GM12878 (cell line): ENCODE measurements around the gene LARP4B. TPM values are rescaled to one million over a fixed set of nuclear protein-coding genes. Genes with fewer than 3 reads are reported as not detected.

ENCODE experiments used
- ATAC-seq: fragments of 200-7000 bp; cut with Tn5 transposase; 3 replicates; pipeline ENCODE4 v1.9.1; 2020; ENCODE audit warnings: mild to moderate bottlenecking, moderate library complexity
- BruUV-seq: library from RNA; stranded (reverse); fragments of 400-500 nt; replicated peaks from 2 replicates; lab custom pipeline; 2021; lab: Mats Ljungman, UMichigan
- CTCF ChIA-PET: fragments of 300-600 bp; sonication (Branson Sonifier 250); formaldehyde crosslinking; extraction: SDS; loops from one replicate; lab custom pipeline; 2021; ENCODE audit warnings: inconsistent platforms; lab: Yijun Ruan, JAX
- POLR2A ChIA-PET: fragments of 350-600 bp; formaldehyde crosslinking; extraction: SDS; loops from one replicate; lab custom pipeline; 2021; ENCODE audit warnings: inconsistent platforms; lab: Charles Lee
- RAD21 ChIA-PET: fragments of 300-600 bp; sonication (Branson Sonifier 250); formaldehyde crosslinking; loops from one replicate; lab custom pipeline; 2023; ENCODE audit warnings: antibody characterized with exemption; ENCODE audit not compliant: unreplicated experiment; lab: Charles Lee
- SMC1A ChIA-PET: fragments of 300-600 bp; sonication (Branson Sonifier 250); formaldehyde crosslinking; loops from one replicate; lab custom pipeline; 2023; ENCODE audit not compliant: unreplicated experiment, uncharacterized antibody; lab: Charles Lee
- DNase-seq: peaks from one replicate; pipeline ENCODE4 v3.0.0-alpha.2; 2011; ENCODE audit warnings: low read depth, low spot score
- FAIRE-seq: peaks from 3 replicates; lab custom pipeline; 2011; peaks lifted over from hg19 to GRCh38; lab: Jason Lieb, UNC
- H2AFZ ChIP-seq: 2 replicates; pipeline ENCODE4 v1.6.0; 2011; ENCODE audit warnings: low read depth, low read length, control low read depth; ENCODE audit not compliant: control insufficient read depth
- H3K27ac ChIP-seq: 2 replicates; pipeline ENCODE4 v1.5.1; 2011; ENCODE audit warnings: control low read depth; ENCODE audit not compliant: control insufficient read depth, insufficient read depth
- H3K27me3 ChIP-seq, 2 experiments: replicated peaks in 1 of 2; 2 replicates each; pipeline versions ENCODE4 v1.6.0 to v1.6.1; 2011; ENCODE audit warnings: low read length in 1 of 2; ENCODE audit not compliant: control insufficient read depth in 2 of 2, insufficient read depth in 2 of 2
- H3K36me3 ChIP-seq, 2 experiments: 2 replicates each; pipeline ENCODE4 v1.5.1; 2011; ENCODE audit warnings: low read length in 1 of 2; ENCODE audit not compliant: control insufficient read depth in 2 of 2, insufficient read depth in 2 of 2
- H3K4me1 ChIP-seq: 2 replicates; pipeline ENCODE4 v1.6.1; 2011; ENCODE audit warnings: mild to moderate bottlenecking, low read length, moderate library complexity, mixed read lengths; ENCODE audit not compliant: control insufficient read depth, insufficient read depth
- H3K4me2 ChIP-seq: 2 replicates; pipeline ENCODE4 v1.6.0; 2011; ENCODE audit warnings: control low read depth; ENCODE audit not compliant: control insufficient read depth, insufficient read depth
- H3K4me3 ChIP-seq: fragments of 200-600 bp; sonication (generic); 2 replicates; pipeline ENCODE4 v1.5.1; 2016
- H3K79me2 ChIP-seq: 2 replicates; pipeline ENCODE4 v1.6.0; 2011; ENCODE audit warnings: low read length; ENCODE audit not compliant: control insufficient read depth, insufficient read depth
- H3K9ac ChIP-seq: 2 replicates; pipeline ENCODE4 v1.8.0; 2011; ENCODE audit warnings: low read length, control low read depth, mixed read lengths; ENCODE audit not compliant: control insufficient read depth, insufficient read depth
- H3K9me3 ChIP-seq: replicated peaks from 3 replicates; pipeline ENCODE4 v1.5.1; 2011; ENCODE audit warnings: mild to moderate bottlenecking, low read length; ENCODE audit not compliant: control insufficient read depth, insufficient read depth
- H4K20me1 ChIP-seq: 2 replicates; pipeline ENCODE4 v1.6.0; 2011; ENCODE audit not compliant: control insufficient read depth, insufficient read depth
- ATF7 ChIP-seq: fragments of 450-650 bp; IDR thresholded peaks from 2 replicates; pipeline ENCODE4 v1.6.1; 2016; ENCODE audit warnings: low read depth, mild to moderate bottlenecking
- ZBED1 ChIP-seq: IDR thresholded peaks from 2 replicates; pipeline ENCODE4 v1.6.1; 2016; ENCODE audit warnings: borderline replicate concordance
- WGBS: methylation state at CpG from one replicate; pipeline ENCODE4 v1.1.6; 2016; ENCODE audit warnings: low lambda C conversion rate; ENCODE audit not compliant: insufficient replicate concordance, insufficient coverage; ENCODE audit errors: missing lambda C conversion rate; 5-methylcytosine and 5-hydroxymethylcytosine counted together
- in situ Hi-C: fragments of 300-500 bp; cut with MboI; formaldehyde crosslinking; loops from 9 replicates; pipeline ENCODE4 v1.14.3; 2018; ENCODE audit warnings: mixed read lengths
- intact Hi-C: fragments of 100-400 bp; cut with micrococcal nuclease; formaldehyde crosslinking; loops from one replicate; pipeline ENCODE4 v1.14.2; 2022; ENCODE audit not compliant: unreplicated experiment
- polyA plus RNA-seq, 11 experiments: library from polyadenylated mRNA; depleted of rRNA in 4 of 11; unstranded in 6 of 11; stranded (reverse) in 5 of 11; fragments of >200 nt; fragmentation: Nextera tagmentation in 4 of 11; fragmentation: Illumina TruSeq in 1 of 11; extraction: Ambion mirVana in 4 of 11; extraction: Trizol in 1 of 11; gene quantifications; 1 replicate in 1 of 11; 2 replicates in 10 of 11; pipeline versions ENCODE4 v1.2.1 to v1.2.3, GENCODE V29; 2011 to 2016; ENCODE audit warnings: inconsistent platforms in 2 of 11, missing spikeins in 2 of 11, low read depth in 1 of 11
- total RNA-seq, 4 experiments: library from RNA; depleted of rRNA in 3 of 4; stranded (reverse); fragments of >200 nt in 3 of 4; fragmentation: Illumina TruSeq in 1 of 4; extraction: Trizol in 1 of 4; gene quantifications; 2 replicates each; pipeline versions ENCODE4 v1.2.1 to v1.2.3, GENCODE V29; 2013 to 2021
- TF ChIP-seq, protein P1 (sequence below): IDR thresholded peaks from 2 replicates; pipeline ENCODE4 v1.6.1; 2011; ENCODE audit warnings: borderline replicate concordance, low read depth, mild to moderate bottlenecking, moderate library complexity, low read length; ENCODE audit not compliant: insufficient read depth, poor library complexity, severe bottlenecking
- TF ChIP-seq, protein P2 (sequence below): fragments of 450-650 bp; IDR thresholded peaks from 2 replicates; pipeline ENCODE4 v1.6.1; 2014; ENCODE audit warnings: mild to moderate bottlenecking
- TF ChIP-seq, protein P3 (sequence below): fragments of 450-650 bp; IDR thresholded peaks from 2 replicates; pipeline ENCODE4 v1.6.1; 2017; ENCODE audit warnings: mild to moderate bottlenecking, moderate library complexity

LARP4B gene
- total and polyA plus RNA-seq, 10 of the 15 experiments (the other 5 are each of a cell fraction or from before 2014, with no cell fraction given): 10.5 to 119 (median 39.4) TPM

DNA sequence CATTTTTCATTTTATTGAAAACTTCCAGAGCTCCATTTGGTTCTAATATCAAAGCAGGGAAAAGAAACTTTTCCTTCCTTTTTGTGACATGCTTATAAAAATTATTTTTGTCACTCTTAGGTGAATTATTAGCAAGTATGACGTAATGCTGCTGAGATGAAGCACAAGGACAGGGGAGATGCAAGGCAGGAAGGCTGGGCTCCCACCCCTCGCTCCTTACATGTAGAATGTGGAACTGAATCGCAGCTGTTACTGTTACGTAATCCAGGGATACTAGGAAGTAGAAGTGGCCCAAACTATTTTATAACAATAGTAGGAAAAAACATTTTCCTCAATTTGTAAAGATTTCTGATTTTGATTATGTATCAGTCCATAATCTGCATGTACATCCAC, 39.6 kb upstream of the LARP4B start:
- Histone ChIP-seq H3K36me3 (no peaks in the 10 kb centered on the region), H3K4me2 (no peak overlapping the region), H3K27ac (no peak overlapping the region), H3K9ac (no peak overlapping the region), H3K27me3 (no peaks in the 10 kb centered on the region), H3K4me3 (no peak overlapping the region), H2AFZ (no peak overlapping the region), H3K4me1 (peaks cover 19% of the 10 kb centered on the region), H3K79me2 (no peaks in the 10 kb centered on the region), H4K20me1 (no peaks in the 10 kb centered on the region)
- ChIA-PET SMC1A (interaction anchor here (1.2 kb wide), 1 partner anchor 35 kb away, joined by 3 read pairs; no protein-coding TSS in a partner anchor), RAD21 (no interaction called here), CTCF (no interaction called here), POLR2A (interaction anchor here (0.6 kb wide), 1 partner anchor 21 kb away, joined by 4 read pairs; no protein-coding TSS in a partner anchor)
- ATAC-seq (no peak), DNase-seq (no peak)
- no TSS peak for BruUV-seq
- TF ChIP-seq ZBED1: no peak
- TF ChIP-seq, protein P1, sequence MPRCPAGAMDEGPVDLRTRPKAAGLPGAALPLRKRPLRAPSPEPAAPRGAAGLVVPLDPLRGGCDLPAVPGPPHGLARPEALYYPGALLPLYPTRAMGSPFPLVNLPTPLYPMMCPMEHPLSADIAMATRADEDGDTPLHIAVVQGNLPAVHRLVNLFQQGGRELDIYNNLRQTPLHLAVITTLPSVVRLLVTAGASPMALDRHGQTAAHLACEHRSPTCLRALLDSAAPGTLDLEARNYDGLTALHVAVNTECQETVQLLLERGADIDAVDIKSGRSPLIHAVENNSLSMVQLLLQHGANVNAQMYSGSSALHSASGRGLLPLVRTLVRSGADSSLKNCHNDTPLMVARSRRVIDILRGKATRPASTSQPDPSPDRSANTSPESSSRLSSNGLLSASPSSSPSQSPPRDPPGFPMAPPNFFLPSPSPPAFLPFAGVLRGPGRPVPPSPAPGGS: no peak
- TF ChIP-seq, protein P2, sequence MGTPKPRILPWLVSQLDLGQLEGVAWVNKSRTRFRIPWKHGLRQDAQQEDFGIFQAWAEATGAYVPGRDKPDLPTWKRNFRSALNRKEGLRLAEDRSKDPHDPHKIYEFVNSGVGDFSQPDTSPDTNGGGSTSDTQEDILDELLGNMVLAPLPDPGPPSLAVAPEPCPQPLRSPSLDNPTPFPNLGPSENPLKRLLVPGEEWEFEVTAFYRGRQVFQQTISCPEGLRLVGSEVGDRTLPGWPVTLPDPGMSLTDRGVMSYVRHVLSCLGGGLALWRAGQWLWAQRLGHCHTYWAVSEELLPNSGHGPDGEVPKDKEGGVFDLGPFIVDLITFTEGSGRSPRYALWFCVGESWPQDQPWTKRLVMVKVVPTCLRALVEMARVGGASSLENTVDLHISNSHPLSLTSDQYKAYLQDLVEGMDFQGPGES: no peak
- TF ChIP-seq, protein P3, sequence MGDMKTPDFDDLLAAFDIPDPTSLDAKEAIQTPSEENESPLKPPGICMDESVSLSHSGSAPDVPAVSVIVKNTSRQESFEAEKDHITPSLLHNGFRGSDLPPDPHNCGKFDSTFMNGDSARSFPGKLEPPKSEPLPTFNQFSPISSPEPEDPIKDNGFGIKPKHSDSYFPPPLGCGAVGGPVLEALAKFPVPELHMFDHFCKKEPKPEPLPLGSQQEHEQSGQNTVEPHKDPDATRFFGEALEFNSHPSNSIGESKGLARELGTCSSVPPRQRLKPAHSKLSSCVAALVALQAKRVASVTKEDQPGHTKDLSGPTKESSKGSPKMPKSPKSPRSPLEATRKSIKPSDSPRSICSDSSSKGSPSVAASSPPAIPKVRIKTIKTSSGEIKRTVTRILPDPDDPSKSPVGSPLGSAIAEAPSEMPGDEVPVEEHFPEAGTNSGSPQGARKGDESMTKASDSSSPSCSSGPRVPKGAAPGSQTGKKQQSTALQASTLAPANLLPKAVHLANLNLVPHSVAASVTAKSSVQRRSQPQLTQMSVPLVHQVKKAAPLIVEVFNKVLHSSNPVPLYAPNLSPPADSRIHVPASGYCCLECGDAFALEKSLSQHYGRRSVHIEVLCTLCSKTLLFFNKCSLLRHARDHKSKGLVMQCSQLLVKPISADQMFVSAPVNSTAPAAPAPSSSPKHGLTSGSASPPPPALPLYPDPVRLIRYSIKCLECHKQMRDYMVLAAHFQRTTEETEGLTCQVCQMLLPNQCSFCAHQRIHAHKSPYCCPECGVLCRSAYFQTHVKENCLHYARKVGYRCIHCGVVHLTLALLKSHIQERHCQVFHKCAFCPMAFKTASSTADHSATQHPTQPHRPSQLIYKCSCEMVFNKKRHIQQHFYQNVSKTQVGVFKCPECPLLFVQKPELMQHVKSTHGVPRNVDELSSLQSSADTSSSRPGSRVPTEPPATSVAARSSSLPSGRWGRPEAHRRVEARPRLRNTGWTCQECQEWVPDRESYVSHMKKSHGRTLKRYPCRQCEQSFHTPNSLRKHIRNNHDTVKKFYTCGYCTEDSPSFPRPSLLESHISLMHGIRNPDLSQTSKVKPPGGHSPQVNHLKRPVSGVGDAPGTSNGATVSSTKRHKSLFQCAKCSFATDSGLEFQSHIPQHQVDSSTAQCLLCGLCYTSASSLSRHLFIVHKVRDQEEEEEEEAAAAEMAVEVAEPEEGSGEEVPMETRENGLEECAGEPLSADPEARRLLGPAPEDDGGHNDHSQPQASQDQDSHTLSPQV: no peak
- peak; percentile 47; the same call in 1 of the 2 replicates for TF ChIP-seq ATF7
- TF ChIP-seq, all 136 proteins: peak for 1
- peaks cover 2% of the 10 kb centered on the region; the same call in 2 of the 3 replicates for H3K9me3 ChIP-seq
- FAIRE-seq: no peak
- intact Hi-C loops: no loop called here
- WGBS: 37% methylated on average over 4 of the region's 4 CpGs
- in situ Hi-C loops: no loop called here
